GM21717 (cell line): ENCODE data around the gene DENND1C.

Source experiments
- ATAC-seq: cut with Tn5 transposase; IDR thresholded peaks from one replicate; pipeline ENCODE4 v1.9.1; 2021; ENCODE audit warnings: mild to moderate bottlenecking, moderate library complexity; ENCODE audit not compliant: unreplicated experiment

The DENND1C gene

GRCh38 chr19:6479836-6480398 lies 1.7 kb downstream of the DENND1C start:
- no peak for ATAC-seq

GRCh38 chr19:6478815-6479214 lies 2.8 kb downstream of the DENND1C start:
- ATAC-seq, result no peak

- no peak for ATAC-seq
These were observed 4.6 kb downstream of the DENND1C start for GRCh38 chr19:6476896-6477431.

GRCh38 chr19:6476155-6476895 lies 5.3 kb downstream of the DENND1C start:
- no peak for ATAC-seq

- no peak for ATAC-seq
These were observed 6.1 kb downstream of the DENND1C start for GRCh38 chr19:6475321-6476108.

GRCh38 chr19:6473647-6474046 lies 7.9 kb downstream of the DENND1C start:
- no peak for ATAC-seq

GRCh38 chr19:6472713-6473112 lies 8.9 kb downstream of the DENND1C start:
- ATAC-seq, result no peak

GRCh38 chr19:6471076-6471475 lies 10.5 kb downstream of the DENND1C start:
- no peak for ATAC-seq

GRCh38 chr19:6470173-6470572 lies 11.4 kb downstream of the DENND1C start:
- no peak for ATAC-seq

- no peak for ATAC-seq
These were observed 14.2 kb downstream of the DENND1C start for GRCh38 chr19:6467384-6467783.

GRCh38 chr19:6466526-6467248 lies 14.9 kb downstream of the DENND1C start:
- ATAC-seq, result no peak

GRCh38 chr19:6465663-6466062 lies 15.9 kb downstream of the DENND1C start:
- no peak for ATAC-seq

GRCh38 chr19:6465006-6465405 lies 16.6 kb downstream of the DENND1C start:
- no peak for ATAC-seq

GRCh38 chr19:6464070-6464873 lies 17.3 kb downstream of the DENND1C start, which contains the start of gene CRB3:
Gene CRB3, plus strand, starts transcription at chr19:6464271. Its CDS starts 431 bp downstream, at chr19:6464702.
- ATAC-seq, result no peak

- ATAC-seq, result peak; percentile 70
These were observed 21.3 kb downstream of the DENND1C start for GRCh38 chr19:6460099-6460884.

GRCh38 chr19:6459262-6460098 lies 22.1 kb downstream of the DENND1C start, which contains the start of gene SLC25A23:
Gene SLC25A23, minus strand, starts transcription at chr19:6459792. Its CDS starts 164 bp downstream, at chr19:6459628.
- peak; percentile 15 for ATAC-seq

GRCh38 chr19:6458695-6459261 lies 22.8 kb downstream of the DENND1C start:
- no peak for ATAC-seq
